T-cell (primary cell): ENCODE data around the gene ST6GALNAC3. TPM values are rescaled to one million over a fixed set of nuclear protein-coding genes. Genes with fewer than 3 reads are reported as not detected.

Experiments
- ATAC-seq, 4 experiments: fragments of 200-7000 bp in 3 of 4; fragments of 150-1000 bp in 1 of 4; cut with Tn5 transposase; replicated peaks in 1 of 4; 1 replicate in 3 of 4; 2 replicates in 1 of 4; pipeline ENCODE4 v1.10.0; 2021; ENCODE audit warnings: moderate library complexity in 3 of 4, mild to moderate bottlenecking in 2 of 4, moderate number of reproducible peaks in 1 of 4
- CTCF ChIA-PET, 2 donors: fragments of 300-600 bp; sonication (Branson Sonifier 250); formaldehyde crosslinking; loops; one replicate each; lab custom pipeline; 2022; ENCODE audit warnings: antibody characterized with exemption in 2 of 2; lab: Charles Lee
- POLR2A ChIA-PET, 2 donors: fragments of 300-600 bp; sonication (Branson Sonifier 250); formaldehyde crosslinking; loops; one replicate each; lab custom pipeline; 2022; ENCODE audit warnings: antibody characterized with exemption in 2 of 2; lab: Charles Lee
- DNase-seq, 35 experiments: peaks; one replicate each; pipeline versions ENCODE4 v3.0.0 to v3.0.0-alpha.2; 2013 to 2023
- H3K27ac ChIP-seq: one replicate; pipeline ENCODE4 v1.5.1; 2013; ENCODE audit warnings: low read length
- H3K27me3 ChIP-seq, 2 experiments: replicated peaks in 1 of 2; 1 replicate in 1 of 2; 2 replicates in 1 of 2; pipeline versions ENCODE4 v1.6.1 to v1.7.0; 2013; ENCODE audit warnings: low read length in 1 of 2, mixed read lengths in 1 of 2; ENCODE audit not compliant: control insufficient read depth in 2 of 2, insufficient read depth in 2 of 2; ENCODE audit errors: extremely low read depth in 1 of 2
- H3K36me3 ChIP-seq, 2 donors: 1 replicate in 1 of 2; 2 replicates in 1 of 2; pipeline versions ENCODE4 v1.6.1 to v1.7.0; 2013; ENCODE audit warnings: low read length in 1 of 2; ENCODE audit not compliant: control insufficient read depth in 2 of 2, insufficient read depth in 1 of 2; ENCODE audit errors: extremely low read depth in 1 of 2
- H3K4me1 ChIP-seq, 2 experiments: 1 replicate in 1 of 2; 2 replicates in 1 of 2; pipeline versions ENCODE4 v1.6.1 to v1.7.0; 2013; ENCODE audit warnings: low read length in 2 of 2, mixed read lengths in 1 of 2; ENCODE audit not compliant: insufficient read depth in 2 of 2, control insufficient read depth in 1 of 2; ENCODE audit errors: extremely low read depth in 1 of 2
- H3K4me3 ChIP-seq, 2 donors: 1 replicate in 1 of 2; 2 replicates in 1 of 2; pipeline versions ENCODE4 v1.5.1 to v1.7.0; 2013; ENCODE audit warnings: mild to moderate bottlenecking in 2 of 2, low read length in 1 of 2, moderate library complexity in 1 of 2; ENCODE audit not compliant: control insufficient read depth in 1 of 2; ENCODE audit errors: extremely low read depth in 1 of 2
- H3K9me3 ChIP-seq: 2 replicates; pipeline ENCODE4 v1.7.0; 2013
- H3K27ac Mint-ChIP-seq, 2 donors: one replicate each; pipeline ENCODE4 v1.8.0; 2020 to 2021; ENCODE audit warnings: mild to moderate bottlenecking in 2 of 2, mixed read lengths in 2 of 2
- H3K27me3 Mint-ChIP-seq, 2 donors: one replicate each; pipeline ENCODE4 v1.8.0; 2021 to 2022; ENCODE audit warnings: mixed read lengths in 2 of 2
- H3K36me3 Mint-ChIP-seq: one replicate; pipeline ENCODE4 v1.8.0; 2021; ENCODE audit warnings: mixed read lengths
- H3K4me1 Mint-ChIP-seq, 3 donors: one replicate each; pipeline ENCODE4 v1.8.0; 2020 to 2022; ENCODE audit warnings: mixed read lengths in 3 of 3, mild to moderate bottlenecking in 1 of 3
- H3K4me3 Mint-ChIP-seq, 3 donors: one replicate each; pipeline ENCODE4 v1.8.0; 2020 to 2022; ENCODE audit warnings: mild to moderate bottlenecking in 3 of 3, mixed read lengths in 3 of 3, moderate library complexity in 3 of 3
- H3K9me3 Mint-ChIP-seq, 3 donors: one replicate each; pipeline ENCODE4 v1.8.0; 2020 to 2022; ENCODE audit warnings: mixed read lengths in 3 of 3
- WGBS: methylation state at CpG from one replicate; pipeline ENCODE4 v1.1.5; 2013; ENCODE audit warnings: missing lambda C conversion rate; ENCODE audit not compliant: insufficient coverage; 5-methylcytosine and 5-hydroxymethylcytosine counted together
- total RNA-seq, 35 experiments: library from RNA in 6 of 35; stranded (reverse) in 6 of 35; fragments of 120-200 nt in 1 of 35; gene quantifications; one replicate each; pipeline versions ENCODE4 v1.2.1 to v1.2.4 and lab custom pipeline; 2013 to 2026

Gene ST6GALNAC3
- total RNA-seq, 5 donors from 2014 or later (not counting 1 experiment from before 2014, with no cell fraction given) = 0.33 to 6.6 (median 1.5) TPM

DNA sequence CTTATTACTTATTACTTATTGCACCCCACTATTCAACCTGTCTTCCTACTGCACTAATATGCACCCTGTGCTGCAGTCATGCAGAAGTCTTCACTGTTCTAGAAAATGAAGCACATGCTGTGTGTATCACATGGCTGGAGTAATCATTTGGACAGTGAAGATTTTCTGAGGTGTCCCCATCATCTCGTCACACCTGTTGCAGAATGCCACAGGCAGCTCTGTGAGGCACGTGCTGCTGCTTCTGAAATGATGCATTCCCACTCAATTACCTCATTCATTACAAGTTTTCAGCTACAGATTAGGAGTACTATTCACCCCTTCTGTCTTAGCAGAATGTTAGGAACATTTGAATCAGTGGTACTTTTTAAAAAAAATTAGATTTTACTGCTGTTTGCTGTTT lies 467.1 kb downstream of the ST6GALNAC3 start:
- CTCF ChIA-PET = no interaction called here

DNA sequence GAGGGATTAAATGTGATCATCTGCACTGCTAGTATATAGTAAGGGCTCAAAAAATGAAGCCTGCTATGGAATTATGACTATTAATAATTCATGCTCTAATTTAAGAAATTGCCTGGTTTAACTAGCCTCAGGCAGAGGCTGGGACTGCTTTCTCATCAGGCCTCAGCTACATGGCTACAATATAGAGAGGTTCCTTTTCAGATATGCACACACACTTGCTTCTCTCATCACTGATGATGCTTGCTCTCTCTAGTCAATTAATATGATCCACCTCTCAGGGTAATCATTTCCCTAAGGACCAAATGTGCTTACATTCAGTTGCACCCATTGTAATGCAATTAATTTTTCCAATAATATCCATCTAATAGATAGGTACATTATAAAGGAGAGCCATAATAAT lies 467.8 kb downstream of the ST6GALNAC3 start:
- Mint-ChIP-seq H3K4me1 (no peaks in the 10 kb centered on the region), H3K36me3 (no peaks in the 10 kb centered on the region), H3K27ac (no peak overlapping the region), H3K4me3 (no peak overlapping the region), H3K9me3 (peaks cover 0 to 9% (median 8%) of the 10 kb centered on the region in 3 donors), H3K27me3 (no peaks in the 10 kb centered on the region)
- H3K9me3 ChIP-seq = no peaks in the 10 kb centered on the region
- H3K4me1 ChIP-seq = no peaks in the 10 kb centered on the region
- POLR2A ChIA-PET = interaction anchor here (0.6 kb wide), 2 partner anchors 356 to 1097 kb away, joined by 3 to 4 read pairs; no protein-coding TSS in a partner anchor
- H3K27ac ChIP-seq = no peak overlapping the region
- no peak overlapping the region for H3K4me3 ChIP-seq
- no peaks in the 10 kb centered on the region for H3K36me3 ChIP-seq
- ATAC-seq = no peak
- CTCF ChIA-PET = no interaction called here
- no peaks in the 10 kb centered on the region for H3K27me3 ChIP-seq
- DNase-seq = no peak

More for the DNA sequence above, 467.1 kb downstream of the ST6GALNAC3 start:
- no peaks in the 10 kb centered on the region for H3K4me1 ChIP-seq
- H3K27me3 ChIP-seq = no peaks in the 10 kb centered on the region
- Mint-ChIP-seq H3K36me3 (no peaks in the 10 kb centered on the region), H3K27me3 (no peaks in the 10 kb centered on the region), H3K9me3 (peaks cover 0 to 14% (median 11%) of the 10 kb centered on the region in 3 donors), H3K27ac (no peak overlapping the region), H3K4me1 (no peaks in the 10 kb centered on the region), H3K4me3 (no peak overlapping the region)
- POLR2A ChIA-PET = interaction anchor here in 1 of 2 donors (0.6 kb wide), 1 partner anchor 227 kb away, joined by 3 read pairs; no protein-coding TSS in a partner anchor
- WGBS = no CpG with 5 or more reads among the region's 2 CpGs
- no peak overlapping the region for H3K4me3 ChIP-seq
- H3K36me3 ChIP-seq = no peaks in the 10 kb centered on the region
- ATAC-seq (no peak), DNase-seq (no peak)
- no peaks in the 10 kb centered on the region for H3K9me3 ChIP-seq
- no peak overlapping the region for H3K27ac ChIP-seq

DNA sequence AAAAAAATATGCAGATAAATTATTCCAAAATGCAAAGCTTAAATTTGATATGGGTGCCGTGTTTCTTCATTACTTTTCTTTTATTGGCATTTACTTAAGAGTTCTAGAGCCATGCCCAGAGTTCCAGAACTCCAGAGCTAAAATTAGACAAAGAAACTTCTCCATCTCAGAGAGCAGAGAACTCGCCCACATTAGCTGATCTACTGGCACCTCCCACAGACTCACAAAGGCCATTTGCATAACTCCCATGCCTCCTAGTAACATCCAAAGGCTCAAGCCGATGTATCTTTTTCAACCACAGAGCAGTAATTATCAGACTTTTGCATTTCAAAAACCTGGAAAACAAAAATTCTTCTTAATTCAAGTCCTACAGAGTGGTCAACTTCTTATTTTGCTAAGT lies 468.9 kb downstream of the ST6GALNAC3 start:
- WGBS = no CpG with 5 or more reads among the region's 3 CpGs
- POLR2A ChIA-PET = interaction anchor here (0.6 to 0.7 kb wide), 2 partner anchors 24 to 941 kb away, joined by 3 read pairs; no protein-coding TSS in a partner anchor
- H3K27me3 ChIP-seq = no peaks in the 10 kb centered on the region
- H3K4me1 ChIP-seq = no peaks in the 10 kb centered on the region
- Mint-ChIP-seq H3K36me3 (no peaks in the 10 kb centered on the region), H3K4me1 (no peaks in the 10 kb centered on the region), H3K27ac (no peak overlapping the region), H3K9me3 (peaks cover 0 to 7% (median 3%) of the 10 kb centered on the region in 3 donors), H3K27me3 (no peaks in the 10 kb centered on the region), H3K4me3 (no peak overlapping the region)
- H3K4me3 ChIP-seq = no peak overlapping the region
- H3K36me3 ChIP-seq = no peaks in the 10 kb centered on the region
- H3K27ac ChIP-seq = no peak overlapping the region
- H3K9me3 ChIP-seq = no peaks in the 10 kb centered on the region
- DNase-seq = no peak
- CTCF ChIA-PET = interaction anchor here in 1 of 2 donors (0.6 kb wide), 1 partner anchor 771 kb away, joined by 4 read pairs; no protein-coding TSS in a partner anchor
- ATAC-seq = no peak

DNA sequence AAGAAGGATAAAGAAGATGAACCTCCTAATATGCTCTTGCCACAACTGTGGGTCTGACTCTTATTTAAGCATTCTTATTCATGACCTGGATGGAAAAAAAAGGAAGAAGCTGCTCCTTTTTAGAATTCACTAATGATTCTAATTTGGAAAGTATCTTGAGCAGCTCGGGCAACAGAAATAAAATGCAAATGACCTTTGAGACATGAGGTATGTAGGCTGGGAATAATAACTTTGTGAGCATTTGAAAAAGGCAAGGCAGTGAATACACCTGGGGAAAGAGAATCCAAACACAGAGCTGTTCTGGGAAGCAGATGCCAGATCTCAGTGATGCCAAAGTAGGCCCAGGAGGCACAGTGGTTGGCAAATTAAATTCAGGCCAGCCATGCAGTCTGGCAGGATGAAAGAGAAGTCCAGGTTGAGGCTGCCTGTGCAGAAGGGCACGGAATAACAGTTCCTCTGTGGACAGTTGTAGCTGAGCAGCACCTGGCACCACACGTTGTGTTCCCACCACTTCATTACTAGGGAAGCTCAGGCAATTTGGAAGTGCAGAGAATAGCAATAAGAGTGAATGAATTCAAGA lies 471.9 kb downstream of the ST6GALNAC3 start:
- no peak overlapping the region for H3K4me3 Mint-ChIP-seq
- POLR2A ChIA-PET = no interaction called here
- 83% methylated on average over 1 of the region's 3 CpGs for WGBS

DNA sequence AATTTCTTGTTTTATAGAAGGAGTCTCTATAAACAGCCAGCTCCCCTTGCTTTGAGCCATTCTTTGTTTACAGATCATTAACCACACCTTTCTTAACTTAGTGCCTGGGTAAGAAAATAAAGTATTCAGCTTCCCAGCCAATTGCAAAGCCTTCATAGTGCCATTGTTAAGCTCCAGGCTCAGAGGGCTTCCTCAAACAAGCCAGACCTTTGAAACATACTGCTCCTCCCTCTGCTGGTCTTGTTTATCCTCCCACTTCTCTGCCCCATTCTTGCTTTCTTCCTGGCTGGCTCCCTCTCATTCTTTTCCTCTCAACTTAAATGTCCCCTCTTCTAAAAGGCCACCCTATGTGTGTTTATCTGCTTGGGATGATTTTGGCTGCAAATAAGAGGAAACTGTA lies 473.4 kb downstream of the ST6GALNAC3 start:
- H3K27ac Mint-ChIP-seq = no peak overlapping the region
- H3K36me3 ChIP-seq = no peaks in the 10 kb centered on the region
- ATAC-seq (no peak), DNase-seq (no peak)
- H3K27ac ChIP-seq = no peak overlapping the region
- H3K36me3 Mint-ChIP-seq = no peaks in the 10 kb centered on the region
- H3K4me3 ChIP-seq = no peak overlapping the region
- no peaks in the 10 kb centered on the region for H3K9me3 Mint-ChIP-seq
- no peak overlapping the region for H3K4me3 Mint-ChIP-seq
- H3K27me3 ChIP-seq = peaks cover 0 to 3% of the 10 kb centered on the region in 2 experiments
- H3K4me1 ChIP-seq = no peaks in the 10 kb centered on the region
- POLR2A ChIA-PET = no interaction called here
- CTCF ChIA-PET = interaction anchor here in 1 of 2 donors (0.7 to 1.1 kb wide), 2 partner anchors 394 to 396 kb away, joined by 3 read pairs; no protein-coding TSS in a partner anchor
- no peaks in the 10 kb centered on the region for H3K27me3 Mint-ChIP-seq
- no peaks in the 10 kb centered on the region for H3K9me3 ChIP-seq
- H3K4me1 Mint-ChIP-seq = no peaks in the 10 kb centered on the region

More for the DNA sequence above, 471.9 kb downstream of the ST6GALNAC3 start:
- CTCF ChIA-PET = no interaction called here
- Histone ChIP-seq H3K4me3 (no peak overlapping the region), H3K9me3 (no peaks in the 10 kb centered on the region), H3K27me3 (no peaks in the 10 kb centered on the region), H3K27ac (no peak overlapping the region), H3K4me1 (no peaks in the 10 kb centered on the region), H3K36me3 (no peaks in the 10 kb centered on the region)
- H3K4me1 Mint-ChIP-seq = no peaks in the 10 kb centered on the region
- no peaks in the 10 kb centered on the region for H3K36me3 Mint-ChIP-seq
- H3K27ac Mint-ChIP-seq = no peak overlapping the region
- ATAC-seq = no peak
- no peaks in the 10 kb centered on the region for H3K9me3 Mint-ChIP-seq
- H3K27me3 Mint-ChIP-seq = no peaks in the 10 kb centered on the region
- DNase-seq = no peak

DNA sequence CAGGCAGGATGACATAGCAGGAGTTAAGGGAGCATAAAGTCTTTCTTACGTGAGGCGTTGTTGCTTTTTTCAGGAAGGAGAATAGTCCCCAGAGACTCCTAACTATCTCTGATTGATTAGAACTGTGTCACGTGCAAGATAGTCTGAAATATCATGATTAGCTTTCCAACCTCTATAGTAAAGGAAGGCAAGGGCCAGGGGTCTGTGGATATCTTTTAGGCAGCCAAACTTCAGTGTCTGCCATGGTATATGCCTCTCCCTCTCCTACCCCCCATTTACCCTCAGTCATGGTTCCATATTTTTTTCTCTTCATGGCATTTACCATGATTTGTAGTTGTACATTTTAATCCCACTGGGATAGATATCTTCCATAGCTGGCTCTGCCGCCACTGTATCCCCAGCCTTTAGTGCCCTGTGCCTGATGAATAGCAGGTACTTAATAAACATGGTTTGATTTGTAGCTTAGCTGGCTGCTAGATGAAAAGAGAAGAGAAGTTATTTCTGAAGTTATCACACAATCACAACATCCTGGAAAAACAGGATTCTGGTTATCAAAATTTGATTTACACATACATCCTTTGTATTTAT lies 474.1 kb downstream of the ST6GALNAC3 start:
- Mint-ChIP-seq H3K27me3 (no peaks in the 10 kb centered on the region), H3K9me3 (no peaks in the 10 kb centered on the region), H3K36me3 (no peaks in the 10 kb centered on the region), H3K4me3 (no peak overlapping the region), H3K27ac (no peak overlapping the region), H3K4me1 (no peaks in the 10 kb centered on the region)
- Histone ChIP-seq H3K36me3 (no peaks in the 10 kb centered on the region), H3K4me3 (no peak overlapping the region), H3K9me3 (no peaks in the 10 kb centered on the region), H3K27me3 (peaks cover 0 to 3% of the 10 kb centered on the region in 2 experiments), H3K4me1 (no peaks in the 10 kb centered on the region), H3K27ac (no peak overlapping the region)
- ChIA-PET CTCF (interaction anchor here (0.6 to 1.1 kb wide), 2 partner anchors 47 to 394 kb away, joined by 3 to 4 read pairs; no protein-coding TSS in a partner anchor), POLR2A (no interaction called here)
- ATAC-seq = no peak
- no CpG with 5 or more reads among the region's 4 CpGs for WGBS
- no peak for DNase-seq
